Fibroblast of lung (primary cell): ENCODE data around the gene GNPTAB.

Source experiments
- CTCF ChIP-seq, 2 donors: IDR thresholded peaks in 1 of 2; conservative IDR thresholded peaks in 1 of 2; 1 replicate in 1 of 2; 2 replicates in 1 of 2; pipeline ENCODE4 v1.5.1; 2011 to 2012; ENCODE audit warnings: low read length in 2 of 2, control low read depth in 1 of 2, inconsistent platforms in 1 of 2, low read depth in 1 of 2, mild to moderate bottlenecking in 1 of 2
- EZH2 ChIP-seq: IDR thresholded peaks from 2 replicates; pipeline ENCODE4 v1.5.1; 2012; ENCODE audit warnings: low read length, control low read depth, mild to moderate bottlenecking; ENCODE audit errors: missing control alignments

GRCh38 chr12:101695706-101696105, 135.1 kb downstream of the GNPTAB start:
- TF ChIP-seq CTCF (conservative IDR thresholded peaks at IDR 0.05 in 1 of 2, IDR thresholded peaks at IDR 0.05 in 1 of 2; ENCODE audit: low read depth in 1 of 2, low read length in 2 of 2) = no peak
- TF ChIP-seq EZH2 = no peak
